Measurements from ENCODE around the gene KCNS1. TPM values are rescaled to one million over a fixed set of nuclear protein-coding genes. Genes with fewer than 3 reads are reported as not detected.

The KCNS1 gene
- total and polyA plus RNA-seq, 2 of the 8 experiments (the other 6 are each of a cell fraction or from before 2014, with no cell fraction given) = 1.4 to 1.8 TPM

GRCh38 chr20:45070932-45071632, 29.8 kb downstream of the KCNS1 start (continued):
- TF ChIP-seq E2F6 (IDR thresholded peaks at IDR 0.05) (no peak), TEAD4 (IDR thresholded peaks at IDR 0.05; ENCODE audit: low read depth, low read length) (no peak), NANOG (IDR thresholded peaks at IDR 0.05; ENCODE audit: insufficient read depth, low read depth, low read length, poor library complexity, severe bottlenecking) (no peak), ZNF274 (IDR thresholded peaks at IDR 0.05; ENCODE audit: borderline replicate concordance, extremely low read depth, low read length) (no peak), SP4 (IDR thresholded peaks at IDR 0.05; ENCODE audit: low read length) (no peak), USF2 (IDR thresholded peaks at IDR 0.05; ENCODE audit: low read length) (no peak), CREB1 (IDR thresholded peaks at IDR 0.05) (no peak), BCL11A (IDR thresholded peaks at IDR 0.05; ENCODE audit: low read depth in 2 of 2, low read length in 2 of 2) (no peak)
